Caco-2 (cell line): Measurements from ENCODE around the gene DNAH1. TPM values are rescaled to one million over a fixed set of nuclear protein-coding genes. Genes with fewer than 3 reads are reported as not detected.

Experiments
- BruUV-seq: library from RNA; stranded (reverse); fragments of 400-500 nt; replicated peaks from 2 replicates; lab custom pipeline; 2021; lab: Mats Ljungman, UMichigan
- CTCF ChIA-PET: fragments of 300-600 bp; sonication (Branson Sonifier 250); formaldehyde crosslinking; loops from one replicate; lab custom pipeline; 2022; ENCODE audit warnings: antibody characterized with exemption; lab: Charles Lee
- POLR2A ChIA-PET: fragments of 300-600 bp; sonication (Branson Sonifier 250); formaldehyde crosslinking; loops from one replicate; lab custom pipeline; 2022; ENCODE audit warnings: antibody characterized with exemption; lab: Charles Lee
- DNase-seq, 2 experiments: peaks; one replicate each; pipeline versions ENCODE4 v3.0.0 to v3.0.0-alpha.2; 2020 to 2022
- H3K27me3 ChIP-seq: replicated peaks from 2 replicates; pipeline ENCODE4 v1.6.0; 2011; ENCODE audit warnings: low read length; ENCODE audit not compliant: control insufficient read depth, insufficient read depth
- H3K36me3 ChIP-seq: 2 replicates; pipeline ENCODE4 v1.5.1; 2011; ENCODE audit warnings: low read length; ENCODE audit not compliant: control insufficient read depth, insufficient read depth
- H3K4me1 ChIP-seq: fragments of 250-450 bp; sonication (Bioruptor Pico); 2 replicates; pipeline ENCODE4 v1.5.1; 2020; ENCODE audit warnings: mild to moderate bottlenecking
- H3K4me3 ChIP-seq: 2 replicates; pipeline ENCODE4 v1.5.1; 2011; ENCODE audit warnings: low read depth, mild to moderate bottlenecking, control low read depth, low read length
- H3K9me3 ChIP-seq: fragments of 250-450 bp; sonication (Bioruptor Pico); 2 replicates; pipeline ENCODE4 v1.5.1; 2020; ENCODE audit warnings: mild to moderate bottlenecking, moderate library complexity
- H3K27ac Mint-ChIP-seq: one replicate; pipeline ENCODE4 v1.8.0; 2022; ENCODE audit warnings: mixed read lengths; ENCODE audit not compliant: unreplicated experiment
- H3K27me3 Mint-ChIP-seq: one replicate; pipeline ENCODE4 v1.8.0; 2022; ENCODE audit warnings: mixed read lengths; ENCODE audit not compliant: insufficient read depth, unreplicated experiment
- H3K36me3 Mint-ChIP-seq: one replicate; pipeline ENCODE4 v1.8.0; 2022; ENCODE audit warnings: mild to moderate bottlenecking, mixed read lengths; ENCODE audit not compliant: insufficient read depth, unreplicated experiment
- H3K4me1 Mint-ChIP-seq: one replicate; pipeline ENCODE4 v1.8.0; 2022; ENCODE audit warnings: low read depth, mixed read lengths; ENCODE audit not compliant: unreplicated experiment
- H3K4me3 Mint-ChIP-seq: one replicate; pipeline ENCODE4 v1.8.0; 2022; ENCODE audit warnings: mild to moderate bottlenecking, moderate library complexity, mixed read lengths; ENCODE audit not compliant: unreplicated experiment
- H3K9me3 Mint-ChIP-seq: one replicate; pipeline ENCODE4 v1.8.0; 2022; ENCODE audit warnings: mixed read lengths; ENCODE audit not compliant: unreplicated experiment
- CTCF ChIP-seq, 2 experiments: fragments of 200-600 bp in 1 of 2; IDR thresholded peaks; 1 replicate in 1 of 2; 2 replicates in 1 of 2; pipeline versions ENCODE4 v1.5.1 to v1.8.0; 2011 to 2022; ENCODE audit warnings: antibody characterized with exemption in 1 of 2, control low read depth in 1 of 2, inconsistent platforms in 1 of 2, low read depth in 1 of 2, low read length in 1 of 2, mild to moderate bottlenecking in 1 of 2, moderate library complexity in 1 of 2; ENCODE audit not compliant: insufficient read depth in 1 of 2, severe bottlenecking in 1 of 2, unreplicated experiment in 1 of 2
- intact Hi-C: fragments of 100-400 bp; cut with micrococcal nuclease; formaldehyde crosslinking; loops from one replicate; pipeline ENCODE4 v1.10.0; 2022; ENCODE audit not compliant: unreplicated experiment
- total RNA-seq: library from RNA; stranded (reverse); gene quantifications from 2 replicates; pipeline ENCODE4 v1.2.3, GENCODE V29; 2022

DNAH1 gene
- total RNA-seq, 1 experiment from 2014 or later = 4.1 TPM

- Histone ChIP-seq H3K9me3 (no peaks in the 10 kb centered on the region), H3K36me3 (no peaks in the 10 kb centered on the region), H3K4me1 (peaks cover 26% of the 10 kb centered on the region), H3K27me3 (no peaks in the 10 kb centered on the region), H3K4me3 (no peak overlapping the region)
- BruUV-seq = no TSS peak
- Mint-ChIP-seq H3K27ac (no peak overlapping the region), H3K36me3 (no peaks in the 10 kb centered on the region), H3K27me3 (no peaks in the 10 kb centered on the region), H3K4me1 (peaks cover 7% of the 10 kb centered on the region), H3K9me3 (no peaks in the 10 kb centered on the region), H3K4me3 (no peak overlapping the region)
- intact Hi-C loops = no loop called here
- POLR2A ChIA-PET = no interaction called here
- no peak for TF ChIP-seq CTCF (IDR thresholded peaks at IDR 0.05; ENCODE audit: insufficient read depth in 1 of 2, low read depth in 1 of 2, low read length in 1 of 2, severe bottlenecking in 1 of 2, unreplicated experiment in 1 of 2)
- CTCF ChIA-PET = no interaction called here
- no peak for DNase-seq
These were observed 5.4 kb downstream of the DNAH1 start for GRCh38 chr3:52321481-52321880.

GRCh38 chr3:52322466-52322865, 6.3 kb downstream of the DNAH1 start:
- H3K9me3 ChIP-seq = no peaks in the 10 kb centered on the region
- no peaks in the 10 kb centered on the region for H3K36me3 ChIP-seq
- H3K4me3 Mint-ChIP-seq = no peak overlapping the region
- no peak for TF ChIP-seq CTCF (IDR thresholded peaks at IDR 0.05; ENCODE audit: insufficient read depth in 1 of 2, low read depth in 1 of 2, low read length in 1 of 2, severe bottlenecking in 1 of 2, unreplicated experiment in 1 of 2)
- H3K27ac Mint-ChIP-seq = no peak overlapping the region
- CTCF ChIA-PET = no interaction called here
- no peaks in the 10 kb centered on the region for H3K27me3 Mint-ChIP-seq
- intact Hi-C loops = no loop called here
- H3K4me1 Mint-ChIP-seq = peaks cover 7% of the 10 kb centered on the region
- no peaks in the 10 kb centered on the region for H3K36me3 Mint-ChIP-seq
- POLR2A ChIA-PET = no interaction called here
- no TSS peak for BruUV-seq
- H3K27me3 ChIP-seq = no peaks in the 10 kb centered on the region
- no peak for DNase-seq
- no peaks in the 10 kb centered on the region for H3K9me3 Mint-ChIP-seq
- H3K4me1 ChIP-seq = peaks cover 26% of the 10 kb centered on the region
- no peak overlapping the region for H3K4me3 ChIP-seq

- no peak overlapping the region for H3K27ac Mint-ChIP-seq
- no peaks in the 10 kb centered on the region for H3K9me3 Mint-ChIP-seq
- intact Hi-C loops = no loop called here
- TF ChIP-seq CTCF (IDR thresholded peaks at IDR 0.05; ENCODE audit: insufficient read depth in 1 of 2, low read depth in 1 of 2, low read length in 1 of 2, severe bottlenecking in 1 of 2, unreplicated experiment in 1 of 2) = no peak
- H3K36me3 Mint-ChIP-seq = peaks cover 6% of the 10 kb centered on the region
- ChIA-PET POLR2A (no interaction called here), CTCF (no interaction called here)
- no peaks in the 10 kb centered on the region for H3K9me3 ChIP-seq
- no peaks in the 10 kb centered on the region for H3K4me1 Mint-ChIP-seq
- no peak overlapping the region for H3K4me3 ChIP-seq
- H3K36me3 ChIP-seq = no peaks in the 10 kb centered on the region
- no TSS peak for BruUV-seq
- peaks cover 14% of the 10 kb centered on the region for H3K4me1 ChIP-seq
- H3K27me3 ChIP-seq = no peaks in the 10 kb centered on the region
- DNase-seq = no peak
- H3K27me3 Mint-ChIP-seq = no peaks in the 10 kb centered on the region
- no peak overlapping the region for H3K4me3 Mint-ChIP-seq
These were observed 7.6 kb downstream of the DNAH1 start for GRCh38 chr3:52323526-52324295.
